Vagina (tissue), 2 donors: ENCODE data around the gene TPD52L2. TPM values are rescaled to one million over a fixed set of nuclear protein-coding genes. Genes with fewer than 3 reads are reported as not detected.

Experiments
- DNase-seq, 2 donors: peaks; one replicate each; pipeline ENCODE4 v3.0.0-alpha.2; 2017; ENCODE audit errors: extremely low spot score in 2 of 2
- H3K27ac ChIP-seq: fragments of 200-600 bp; sonication (generic); one replicate; pipeline ENCODE4 v1.5.1; 2019
- H3K27me3 ChIP-seq: fragments of 200-600 bp; sonication (generic); one replicate; pipeline ENCODE4 v1.5.1; 2019
- H3K36me3 ChIP-seq, 2 donors: fragments of 200-600 bp; sonication (generic); one replicate each; pipeline ENCODE4 v1.5.1; 2017 to 2019
- H3K4me1 ChIP-seq: fragments of 200-600 bp; sonication (generic); one replicate; pipeline ENCODE4 v1.5.1; 2019
- H3K4me3 ChIP-seq, 2 donors: fragments of 200-600 bp; sonication (generic); 1 replicate in 1 of 2; 2 replicates in 1 of 2; pipeline ENCODE4 v1.5.1; 2016 to 2019
- H3K9me3 ChIP-seq: fragments of 200-600 bp; sonication (generic); one replicate; pipeline ENCODE4 v1.5.1; 2019
- POLR2A ChIP-seq, 2 donors: fragments of 450-650 bp; IDR thresholded peaks; one replicate each; pipeline ENCODE4 v1.6.1; 2017; ENCODE audit warnings: antibody characterized with exemption in 2 of 2, mild to moderate bottlenecking in 2 of 2, moderate library complexity in 2 of 2
- POLR2AphosphoS5 ChIP-seq, 2 donors: sonication (generic); formaldehyde crosslinking; IDR thresholded peaks; one replicate each; pipeline ENCODE4 v1.9.0; 2017; ENCODE audit warnings: antibody characterized with exemption in 2 of 2, mild to moderate bottlenecking in 2 of 2, low read depth in 1 of 2; ENCODE audit not compliant: insufficient read depth in 1 of 2
- intact Hi-C: fragments of 100-400 bp; cut with DNase I; formaldehyde crosslinking; loops from one replicate; pipeline ENCODE4 v1.15.1; 2023
- total RNA-seq: library from RNA; depleted of rRNA; stranded (reverse); fragments of >200 nt; gene quantifications from one replicate; pipeline ENCODE4 v1.2.3, GENCODE V29; 2016
- TF ChIP-seq, protein P1 (sequence below), 3 experiments: fragments of 450-650 bp in 2 of 3; fragments of 200-600 bp in 1 of 3; sonication (generic) in 1 of 3; IDR thresholded peaks; one replicate each; pipeline ENCODE4 v1.5.1; 2017 to 2019; ENCODE audit warnings: antibody characterized with exemption in 3 of 3, mild to moderate bottlenecking in 2 of 3, moderate library complexity in 2 of 3

TPD52L2 gene
- total RNA-seq, result 90.1 TPM

DNA sequence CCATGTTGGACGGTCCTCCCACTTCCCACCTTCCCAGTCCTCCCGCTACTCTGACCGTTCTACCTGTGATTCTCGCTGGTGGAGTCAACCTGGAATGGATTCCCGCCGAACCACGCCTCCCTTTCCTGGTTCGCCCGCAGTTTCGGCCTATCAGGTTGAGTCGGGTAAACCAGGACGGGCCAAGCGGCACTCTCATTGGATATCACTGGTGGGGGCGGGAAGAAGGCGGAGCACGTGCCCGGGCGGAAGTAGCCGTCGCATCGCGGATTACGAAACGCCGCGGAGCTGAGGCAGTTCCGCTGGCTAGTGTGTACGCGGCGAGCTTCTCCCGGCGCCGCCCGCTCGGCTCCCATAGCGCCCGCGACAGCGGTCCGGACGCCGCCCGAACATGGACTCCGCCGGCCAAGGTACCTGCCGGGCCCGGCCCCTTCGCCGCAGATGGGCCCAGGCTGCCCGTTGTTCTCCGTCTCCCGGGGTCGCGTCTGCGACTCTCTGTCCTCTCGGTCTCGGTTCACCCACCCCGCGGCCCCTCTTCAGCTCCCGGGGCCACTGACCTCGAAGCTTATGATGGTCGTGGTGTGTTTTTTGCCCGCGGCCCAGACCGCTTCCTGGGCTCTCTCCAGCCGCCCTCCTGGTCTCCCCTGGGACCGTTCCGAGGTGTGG is at the start of gene TPD52L2:
TPD52L2 (plus strand) TSS at position 293 of the 663 bp plus-strand sequence; CDS start at position 389, 96 bp downstream.
- H3K4me3 ChIP-seq, result peak within 1 kb of the TSS; percentile 53 to 94
- peaks cover 35% of the 10 kb centered on the region for H3K4me1 ChIP-seq
- peak; percentile 99 to 100 for DNase-seq
- H3K9me3 ChIP-seq, result no peaks in the 10 kb centered on the region
- intact Hi-C loops, result loop anchor here (5.0 kb wide), 1 partner anchor 88 kb away; no protein-coding TSS in a partner anchor
- H3K36me3 ChIP-seq, result peaks cover 0 to 22% of the 10 kb centered on the region in 2 donors
- TF ChIP-seq POLR2AphosphoS5 (IDR thresholded peaks at IDR 0.05; ENCODE audit: insufficient read depth in 1 of 2, low read depth in 1 of 2) (peak; percentile 86 to 97), POLR2A (IDR thresholded peaks at IDR 0.05) (peak in 1 of 2 donors; percentile 54)
- TF ChIP-seq, protein P1, sequence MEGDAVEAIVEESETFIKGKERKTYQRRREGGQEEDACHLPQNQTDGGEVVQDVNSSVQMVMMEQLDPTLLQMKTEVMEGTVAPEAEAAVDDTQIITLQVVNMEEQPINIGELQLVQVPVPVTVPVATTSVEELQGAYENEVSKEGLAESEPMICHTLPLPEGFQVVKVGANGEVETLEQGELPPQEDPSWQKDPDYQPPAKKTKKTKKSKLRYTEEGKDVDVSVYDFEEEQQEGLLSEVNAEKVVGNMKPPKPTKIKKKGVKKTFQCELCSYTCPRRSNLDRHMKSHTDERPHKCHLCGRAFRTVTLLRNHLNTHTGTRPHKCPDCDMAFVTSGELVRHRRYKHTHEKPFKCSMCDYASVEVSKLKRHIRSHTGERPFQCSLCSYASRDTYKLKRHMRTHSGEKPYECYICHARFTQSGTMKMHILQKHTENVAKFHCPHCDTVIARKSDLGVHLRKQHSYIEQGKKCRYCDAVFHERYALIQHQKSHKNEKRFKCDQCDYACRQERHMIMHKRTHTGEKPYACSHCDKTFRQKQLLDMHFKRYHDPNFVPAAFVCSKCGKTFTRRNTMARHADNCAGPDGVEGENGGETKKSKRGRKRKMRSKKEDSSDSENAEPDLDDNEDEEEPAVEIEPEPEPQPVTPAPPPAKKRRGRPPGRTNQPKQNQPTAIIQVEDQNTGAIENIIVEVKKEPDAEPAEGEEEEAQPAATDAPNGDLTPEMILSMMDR (IDR thresholded peaks at IDR 0.05), result peak in 1 of 3 experiments; percentile 37
- H3K27ac ChIP-seq, result peak within 1 kb of the TSS; percentile 93
- H3K27me3 ChIP-seq, result no peaks in the 10 kb centered on the region

DNA sequence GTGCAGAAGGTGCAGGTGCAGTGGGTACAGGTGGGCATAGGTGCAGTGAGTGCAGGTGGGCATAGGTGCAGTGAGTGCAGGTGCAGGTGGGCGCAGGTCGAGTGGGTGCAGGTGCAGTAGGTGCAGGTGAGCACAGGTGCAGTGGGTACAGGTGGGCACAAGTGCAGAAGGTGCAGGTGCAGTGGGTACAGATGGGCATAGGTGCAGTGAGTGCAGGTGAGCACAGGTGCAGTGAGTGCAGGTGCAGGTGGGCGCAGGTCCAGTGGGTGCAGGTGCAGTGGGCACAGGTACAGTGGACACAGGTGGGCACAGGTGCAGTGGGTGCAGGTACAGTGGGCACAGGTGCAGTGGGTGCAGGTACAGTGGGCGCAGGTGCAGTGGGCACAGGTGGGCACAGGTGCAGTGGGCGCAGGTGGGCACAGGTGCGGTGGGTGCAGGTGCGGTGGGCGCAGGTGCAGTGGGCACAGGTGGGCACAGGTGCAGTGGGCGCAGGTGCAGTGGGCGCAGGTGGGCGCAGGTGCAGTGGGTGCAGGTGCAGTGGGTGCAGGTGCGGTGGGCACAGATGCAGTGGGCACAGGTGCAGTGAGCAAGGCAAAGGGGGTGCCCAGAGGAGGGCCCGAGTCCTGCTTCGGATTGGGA is 49.3 kb upstream of the TPD52L2 start:
- Histone ChIP-seq H3K9me3 (no peaks in the 10 kb centered on the region), H3K27me3 (no peaks in the 10 kb centered on the region), H3K27ac (no peak overlapping the region), H3K36me3 (no peaks in the 10 kb centered on the region), H3K4me1 (peaks cover 5% of the 10 kb centered on the region), H3K4me3 (no peak overlapping the region)
- intact Hi-C loops, result no loop called here
- TF ChIP-seq, protein P1 (IDR thresholded peaks at IDR 0.05), result no peak
- TF ChIP-seq POLR2AphosphoS5 (IDR thresholded peaks at IDR 0.05; ENCODE audit: insufficient read depth in 1 of 2, low read depth in 1 of 2), result no peak
- no peak for TF ChIP-seq POLR2A (IDR thresholded peaks at IDR 0.05)
- no peak for DNase-seq

DNA sequence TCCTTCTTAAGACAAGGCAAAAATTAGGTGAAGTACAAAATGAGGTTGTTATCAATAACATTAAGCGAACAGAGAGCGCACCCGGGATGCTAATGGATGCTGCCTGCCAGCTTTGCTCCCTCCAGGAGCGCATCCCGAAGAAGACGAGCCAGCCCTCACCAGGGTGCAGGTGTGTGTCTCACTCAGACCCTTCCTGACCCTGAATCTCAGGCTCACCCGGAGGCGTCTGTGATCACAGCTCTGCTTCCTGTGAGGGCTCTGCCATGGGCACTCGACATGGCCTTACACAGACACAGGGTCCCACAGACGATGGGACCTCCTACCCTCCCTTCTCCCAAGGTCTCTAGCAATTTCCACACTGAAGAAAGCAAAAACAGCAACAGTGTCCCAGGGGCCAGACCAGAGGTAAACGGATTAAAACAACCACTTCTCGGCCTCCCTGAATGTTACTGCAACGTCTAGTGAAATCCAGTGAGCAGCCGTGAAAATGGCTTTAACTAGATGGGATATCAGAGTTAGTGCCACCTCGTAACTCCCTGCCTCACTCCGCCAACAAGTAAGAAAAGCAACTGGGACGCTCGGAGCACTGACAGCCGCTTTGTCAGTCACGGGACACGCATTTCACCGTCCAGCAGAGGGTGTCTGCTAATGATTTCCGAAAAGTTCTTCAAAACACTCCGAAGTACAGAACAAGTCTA is 45.7 kb upstream of the TPD52L2 start:
- no peaks in the 10 kb centered on the region for H3K27me3 ChIP-seq
- DNase-seq, result no peak

DNA sequence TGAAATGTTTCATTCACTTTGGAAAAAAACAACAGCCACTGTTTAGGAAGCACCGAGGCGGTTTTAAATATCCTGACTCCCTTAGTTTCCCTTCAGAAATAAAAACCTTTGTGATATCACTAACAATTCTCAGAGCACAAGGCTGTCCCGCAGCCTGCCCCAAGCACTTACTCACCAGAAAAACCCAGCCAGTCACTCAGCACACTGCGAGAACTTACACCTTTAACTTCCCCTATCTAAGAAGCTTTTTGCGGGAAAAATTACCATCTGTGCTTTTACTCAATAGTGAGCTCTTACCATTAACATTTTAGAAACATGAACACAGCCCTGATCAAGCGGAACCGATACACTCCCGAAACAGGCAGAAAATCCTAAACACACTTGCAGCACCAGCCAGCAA is 43.3 kb upstream of the TPD52L2 start:
- Histone ChIP-seq H3K4me3 (no peak overlapping the region), H3K27me3 (no peaks in the 10 kb centered on the region), H3K4me1 (peaks cover 5% of the 10 kb centered on the region), H3K27ac (no peak overlapping the region), H3K9me3 (no peaks in the 10 kb centered on the region), H3K36me3 (no peaks in the 10 kb centered on the region)
- no peak for DNase-seq
- intact Hi-C loops, result no loop called here
- TF ChIP-seq, protein P1 (IDR thresholded peaks at IDR 0.05), result no peak
- TF ChIP-seq POLR2A (IDR thresholded peaks at IDR 0.05) (no peak), POLR2AphosphoS5 (IDR thresholded peaks at IDR 0.05; ENCODE audit: insufficient read depth in 1 of 2, low read depth in 1 of 2) (no peak)

More for the DNA sequence above, 45.7 kb upstream of the TPD52L2 start:
- Histone ChIP-seq H3K36me3 (no peaks in the 10 kb centered on the region), H3K4me1 (peaks cover 5% of the 10 kb centered on the region), H3K4me3 (no peak overlapping the region), H3K27ac (no peak overlapping the region), H3K9me3 (no peaks in the 10 kb centered on the region)
- intact Hi-C loops, result no loop called here
- TF ChIP-seq POLR2AphosphoS5 (IDR thresholded peaks at IDR 0.05; ENCODE audit: insufficient read depth in 1 of 2, low read depth in 1 of 2) (no peak), POLR2A (IDR thresholded peaks at IDR 0.05) (no peak)
- TF ChIP-seq, protein P1 (IDR thresholded peaks at IDR 0.05), result peak in 1 of 3 experiments; percentile 45
